GM19452 (cell line): ENCODE data around the gene C2orf15.
"Not testable (repeated sequence)": the region's sequence is repeated elsewhere in the genome, so short reads cannot be mapped to it uniquely, and the experiment has no call there.

ENCODE experiments used
- ATAC-seq: cut with Tn5 transposase; IDR thresholded peaks from one replicate; pipeline ENCODE4 v1.9.1; 2021; ENCODE audit not compliant: unreplicated experiment

Gene C2orf15, protein sequence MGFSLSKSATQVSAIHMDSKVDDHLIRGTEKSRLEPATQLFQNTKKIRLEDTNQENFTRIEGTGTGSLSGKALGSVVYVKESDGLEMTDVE

GRCh38 chr2:99141110-99142108, at the start of gene C2orf15:
Gene C2orf15, plus strand, starts transcription at chr2:99141707. Its CDS starts 8,852 bp downstream, at chr2:99150559.
- peak; percentile 88 for ATAC-seq

DNA sequence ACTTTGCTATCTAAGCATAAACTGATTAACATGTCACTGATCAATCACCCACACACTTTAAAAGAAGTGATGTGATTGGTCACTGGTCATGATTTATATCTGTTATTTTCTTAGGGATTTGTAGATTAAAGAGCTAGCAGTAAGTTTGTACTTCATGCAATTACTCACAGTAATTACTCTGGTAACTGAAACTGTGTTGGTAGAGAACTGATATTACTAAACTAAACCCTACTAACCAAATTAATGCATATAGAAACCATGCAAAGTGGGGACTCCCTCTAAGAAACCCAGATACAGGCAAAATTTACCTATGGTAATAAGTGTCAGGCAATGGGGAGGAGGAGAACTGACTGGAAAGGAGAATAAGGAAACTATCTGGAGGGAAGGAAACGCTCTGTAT, 44.8 kb upstream of the C2orf15 start:
- no peak for ATAC-seq

GRCh38 chr2:99101697-99102096, 39.8 kb upstream of the C2orf15 start:
- no peak for ATAC-seq

DNA sequence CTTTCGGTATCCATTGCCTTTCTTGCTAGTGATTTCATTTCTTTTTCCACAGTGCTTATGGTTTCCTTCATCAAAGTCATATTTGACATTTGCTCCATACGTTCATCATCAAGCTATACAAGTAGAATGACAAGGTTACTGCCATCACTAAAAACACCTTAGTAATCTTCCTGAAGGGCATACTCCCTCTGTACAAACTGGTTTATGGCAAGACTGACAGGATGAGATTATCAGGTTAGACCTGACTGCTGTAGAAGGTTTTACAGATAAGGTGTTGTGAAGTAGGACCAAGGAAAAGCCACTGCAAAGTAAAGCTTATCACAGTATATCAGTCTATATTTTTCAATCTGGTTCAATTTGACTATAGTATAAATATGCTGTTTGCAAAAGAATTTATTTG, 37.5 kb upstream of the C2orf15 start:
- no peak for ATAC-seq

- no peak for ATAC-seq
Measured at GRCh38 chr2:99106913-99107312, 34.6 kb upstream of the C2orf15 start.

- ATAC-seq = no peak
Measured at GRCh38 chr2:99111236-99111635, 30.3 kb upstream of the C2orf15 start.

DNA sequence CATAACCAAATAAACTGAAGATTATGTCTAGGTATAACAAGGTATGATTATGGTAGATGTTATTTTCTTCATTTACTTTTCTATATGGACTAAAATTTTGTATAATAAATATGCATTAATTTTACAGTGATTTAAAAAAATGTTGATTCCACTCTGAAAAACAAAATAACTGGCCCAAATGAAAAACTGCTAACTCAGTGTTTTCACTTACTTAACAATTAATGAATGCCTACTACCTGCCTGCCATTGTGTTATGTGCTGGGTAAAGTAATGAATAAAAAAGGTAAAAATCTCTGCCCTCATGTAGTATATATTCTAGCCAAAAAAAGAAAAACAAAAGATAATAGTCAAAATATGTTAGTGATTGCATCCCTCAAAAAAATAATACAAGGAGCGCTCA, 29.6 kb upstream of the C2orf15 start:
- no peak for ATAC-seq

DNA sequence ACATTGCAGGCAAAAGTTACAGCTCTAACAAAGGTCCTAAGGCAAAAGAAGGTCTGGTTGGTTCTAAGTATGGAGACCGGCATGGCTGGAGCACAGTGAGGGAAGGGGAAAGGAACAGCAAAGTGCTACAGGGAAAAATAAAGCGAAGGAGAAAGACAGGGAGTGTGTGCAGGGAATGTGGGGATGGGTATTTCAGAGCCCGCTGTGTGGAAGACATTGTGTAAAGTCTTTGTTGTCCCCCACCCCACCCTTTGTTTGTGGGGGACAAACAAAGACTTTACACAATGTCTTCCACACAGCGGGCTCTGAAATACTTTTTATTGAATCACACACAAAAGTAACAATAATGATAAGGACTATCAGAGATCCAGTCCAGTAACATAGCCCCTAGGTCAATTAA, 28.9 kb upstream of the C2orf15 start:
- no peak for ATAC-seq

GRCh38 chr2:99127981-99128380, 13.5 kb upstream of the C2orf15 start:
- no peak for ATAC-seq

DNA sequence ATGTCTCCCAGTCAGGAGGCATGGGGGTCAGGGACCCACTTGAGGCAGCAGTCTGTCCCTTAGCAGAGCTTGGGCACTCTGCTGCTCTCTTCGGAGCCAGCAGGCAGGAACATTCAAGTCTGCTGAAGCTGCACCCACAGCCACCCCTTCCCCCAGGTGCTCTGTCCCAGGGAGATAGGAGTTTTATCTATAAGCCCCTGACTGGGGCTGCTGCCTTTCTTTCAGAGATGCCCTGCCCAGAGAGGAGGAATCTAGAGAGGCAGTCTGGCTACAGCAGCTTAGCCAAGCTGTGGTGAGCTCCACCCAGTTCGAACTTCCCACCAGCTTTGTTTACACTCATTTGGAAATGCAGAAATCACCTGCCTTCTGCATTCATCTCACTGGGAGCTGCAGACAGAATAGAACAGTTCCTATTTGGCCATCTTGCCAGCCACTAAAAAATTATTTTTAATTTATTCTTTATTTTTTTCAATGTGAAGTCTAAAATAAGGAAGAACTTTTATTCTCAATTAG, 6.4 kb upstream of the C2orf15 start:
- ATAC-seq = not testable (repeated sequence)

DNA sequence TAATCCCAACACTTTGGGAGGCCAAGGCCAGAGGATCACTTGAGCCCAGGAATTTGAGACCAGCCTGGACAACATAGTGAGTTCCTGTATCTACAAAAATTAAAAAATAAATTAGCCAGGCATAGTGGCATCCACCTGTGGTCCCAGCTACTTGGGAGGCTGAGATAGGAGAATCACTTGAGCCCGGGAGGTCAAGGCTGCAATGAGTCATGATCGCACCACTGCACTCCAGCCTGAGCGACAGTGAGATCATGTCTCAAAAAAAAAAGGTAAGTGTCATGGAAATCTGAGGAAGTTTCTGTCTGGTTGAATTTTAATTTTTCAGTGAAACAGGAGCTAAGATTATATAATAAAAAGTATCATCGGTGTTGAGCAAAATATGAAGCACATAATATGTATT, 2.5 kb upstream of the C2orf15 start:
- ATAC-seq = no peak

DNA sequence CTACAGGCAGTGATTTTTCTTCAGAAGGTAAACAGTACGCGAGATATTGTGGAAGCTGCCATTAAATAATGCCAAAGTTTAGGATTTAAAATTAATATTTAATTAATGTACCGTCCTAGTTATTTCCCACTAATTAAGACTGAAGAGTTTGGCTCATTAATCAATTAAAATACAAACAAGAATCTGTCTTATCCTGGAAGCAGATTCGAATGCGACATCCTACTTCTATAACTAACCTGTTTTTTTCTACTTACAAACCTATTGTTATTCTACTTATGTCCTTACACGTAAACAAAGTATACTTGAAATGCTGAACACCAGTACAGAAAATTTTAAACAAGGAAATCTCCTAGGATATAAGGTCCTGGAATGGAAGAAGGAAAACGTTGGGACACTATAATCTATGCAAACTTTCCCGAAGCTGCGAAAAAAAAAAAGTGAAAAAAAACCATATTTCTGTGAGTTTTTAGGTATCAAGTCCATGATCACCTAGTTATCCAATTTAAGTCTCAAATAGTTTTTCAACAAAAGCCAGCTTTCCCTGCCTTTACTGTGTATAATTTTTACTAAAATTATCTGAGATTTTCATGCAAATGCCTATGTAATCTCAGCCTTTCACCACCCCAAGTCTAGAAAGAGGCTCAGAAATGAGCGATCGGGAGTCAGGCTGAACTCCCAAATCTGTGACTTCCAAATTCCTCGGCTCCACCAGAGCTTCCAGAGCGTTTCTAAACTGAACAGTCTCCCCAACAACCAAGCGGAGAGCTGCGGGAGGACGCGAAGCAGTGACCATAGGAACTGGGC, 1.2 kb upstream of the C2orf15 start:
- no peak for ATAC-seq

GRCh38 chr2:99140860-99141109, 722 bp upstream of the C2orf15 start:
- ATAC-seq = peak; percentile 21

GRCh38 chr2:99150706-99151105, 9.2 kb downstream of the C2orf15 start:
- no peak for ATAC-seq

GRCh38 chr2:99152199-99152895, 10.8 kb downstream of the C2orf15 start:
- no peak for ATAC-seq

DNA sequence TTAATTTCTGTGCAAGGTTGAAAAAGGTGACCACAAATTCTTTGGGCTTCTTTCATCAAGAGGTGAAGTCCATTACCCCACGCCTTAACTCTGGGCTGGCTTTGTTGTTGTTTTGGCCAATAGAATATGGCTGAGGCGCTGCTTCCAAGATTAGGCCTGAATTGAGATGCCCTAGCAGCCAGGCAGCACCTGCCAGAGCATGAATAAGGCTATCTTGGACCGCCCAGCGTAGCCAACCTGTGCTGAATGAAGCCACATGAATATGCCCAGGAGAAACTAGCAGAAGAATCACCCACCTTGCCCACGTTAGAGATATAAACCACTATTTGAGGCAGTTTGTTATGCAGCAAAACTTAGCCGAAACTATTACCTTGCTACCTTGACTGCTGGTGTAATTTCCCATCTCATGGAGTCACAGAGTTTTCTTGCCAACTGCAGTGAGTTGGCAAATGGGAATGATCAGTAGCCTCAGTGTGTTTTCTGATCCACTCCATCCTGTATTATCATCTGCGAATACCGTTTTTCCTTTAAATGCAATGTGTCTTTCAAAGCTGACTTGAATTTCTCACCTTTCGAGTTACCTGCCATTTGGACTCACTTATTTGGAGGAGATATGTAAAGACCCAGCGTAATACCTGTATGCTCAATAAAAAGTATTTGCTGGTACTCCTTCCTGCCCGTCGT, 12.6 kb downstream of the C2orf15 start:
- ATAC-seq = no peak

- peak; percentile 96 for ATAC-seq
Measured at GRCh38 chr2:99154643-99155536, 13.4 kb downstream of the C2orf15 start, which contains the start of the genes LIPT1 and TSGA10. Gene LIPT1, plus strand, starts transcription at chr2:99154967. Its CDS starts 6,991 bp downstream, at chr2:99161958. Gene TSGA10, minus strand, starts transcription at chr2:99154942. Its CDS starts 45,503 bp downstream, at chr2:99109439.

- ATAC-seq = no peak
Measured at GRCh38 chr2:99156891-99157290, 15.4 kb downstream of the C2orf15 start.

GRCh38 chr2:99158599-99158998, 17.1 kb downstream of the C2orf15 start:
- ATAC-seq = no peak
